Endothelial cell of umbilical vein (primary cell): ENCODE measurements around the gene AMBP.

ENCODE experiments used
- EZH2 ChIP-seq: IDR thresholded peaks from 2 replicates; pipeline ENCODE4 v1.6.1; 2012; ENCODE audit warnings: borderline replicate concordance, low read depth, mild to moderate bottlenecking, moderate library complexity, low read length, inconsistent platforms; ENCODE audit not compliant: severe bottlenecking
- FOS ChIP-seq: IDR thresholded peaks from 2 replicates; pipeline ENCODE4 v1.6.1; 2011; ENCODE audit warnings: mild to moderate bottlenecking, low read length, moderate library complexity, borderline replicate concordance; ENCODE audit not compliant: insufficient read depth
- GATA2 ChIP-seq: IDR thresholded peaks from 2 replicates; pipeline ENCODE4 v1.7.0; 2011; ENCODE audit warnings: low read depth, mild to moderate bottlenecking, moderate library complexity, mixed read lengths, low read length; ENCODE audit not compliant: insufficient read length, insufficient read depth
- MYC ChIP-seq: IDR thresholded peaks from one replicate; pipeline ENCODE4 v1.6.1; 2011; ENCODE audit warnings: mild to moderate bottlenecking, low read depth, low read length
- POLR2A ChIP-seq: IDR thresholded peaks from 2 replicates; pipeline ENCODE4 v1.6.1; 2012; ENCODE audit warnings: low read depth, mild to moderate bottlenecking, control low read depth, low read length
- POLR2AphosphoS5 ChIP-seq: IDR thresholded peaks from 2 replicates; pipeline ENCODE4 v1.6.1; 2012; ENCODE audit warnings: low read depth, mild to moderate bottlenecking, control low read depth, low read length, moderate library complexity; ENCODE audit not compliant: insufficient read depth
- TF ChIP-seq, protein P1 (sequence below), 2 donors: IDR thresholded peaks; 1 replicate in 1 of 2; 2 replicates in 1 of 2; pipeline ENCODE4 v1.5.1; 2011; ENCODE audit warnings: low read length in 2 of 2, mild to moderate bottlenecking in 2 of 2, moderate library complexity in 2 of 2, control low read depth in 1 of 2, inconsistent platforms in 1 of 2, low read depth in 1 of 2; ENCODE audit not compliant: insufficient read depth in 1 of 2; ENCODE audit errors: extremely low read depth in 1 of 2
- TF ChIP-seq, protein P2 (sequence below): IDR thresholded peaks from 2 replicates; pipeline ENCODE4 v1.6.1; 2011; ENCODE audit not compliant: insufficient read depth, insufficient read length

DNA sequence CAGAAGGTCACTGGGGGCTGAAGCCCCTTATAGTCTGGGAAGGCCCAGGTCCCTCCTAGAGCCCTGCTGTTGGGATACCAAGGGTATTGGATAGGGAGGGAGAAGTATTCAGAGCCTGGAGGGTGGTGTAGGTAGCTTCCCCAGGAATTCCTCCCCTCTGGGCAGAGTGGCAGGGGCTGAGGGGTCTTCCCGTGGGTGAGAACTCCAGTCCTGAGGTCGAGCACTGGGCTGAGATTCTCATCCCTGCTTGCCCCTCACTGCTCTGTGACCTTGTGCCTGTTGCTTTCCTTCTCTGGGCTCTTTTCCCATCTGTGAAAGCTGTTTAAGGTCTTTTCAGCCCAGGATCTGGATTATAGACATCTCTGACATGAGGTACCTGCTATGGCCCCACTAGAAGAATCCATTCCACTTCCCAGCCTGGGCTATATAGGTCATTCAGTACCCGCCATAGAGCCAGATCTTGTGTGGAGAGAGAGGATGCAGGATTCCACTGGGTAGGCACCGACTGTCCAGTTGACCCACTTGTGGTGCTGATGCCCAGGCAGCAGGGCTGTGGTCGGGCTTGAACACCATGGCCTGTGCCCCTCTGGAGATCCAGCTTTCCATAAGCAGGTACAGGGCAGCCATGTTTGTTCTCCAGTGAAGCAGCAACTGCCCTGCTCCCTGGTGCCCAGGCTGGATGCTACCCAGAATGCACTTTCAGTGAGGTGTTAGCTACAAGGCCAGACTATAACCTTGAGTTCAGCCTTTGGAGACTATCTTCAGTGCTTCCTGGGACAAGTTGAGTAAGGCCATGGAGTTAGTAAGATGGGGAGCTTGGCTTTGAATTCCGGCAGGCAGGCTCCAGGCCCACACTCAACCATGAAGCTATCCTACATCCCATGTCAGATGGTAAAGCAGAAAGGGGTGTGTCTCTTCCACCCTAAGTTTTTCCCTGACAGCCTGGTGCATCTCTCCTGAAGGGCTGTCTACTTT, 60.1 kb downstream of the AMBP start:
- TF ChIP-seq, protein P1, sequence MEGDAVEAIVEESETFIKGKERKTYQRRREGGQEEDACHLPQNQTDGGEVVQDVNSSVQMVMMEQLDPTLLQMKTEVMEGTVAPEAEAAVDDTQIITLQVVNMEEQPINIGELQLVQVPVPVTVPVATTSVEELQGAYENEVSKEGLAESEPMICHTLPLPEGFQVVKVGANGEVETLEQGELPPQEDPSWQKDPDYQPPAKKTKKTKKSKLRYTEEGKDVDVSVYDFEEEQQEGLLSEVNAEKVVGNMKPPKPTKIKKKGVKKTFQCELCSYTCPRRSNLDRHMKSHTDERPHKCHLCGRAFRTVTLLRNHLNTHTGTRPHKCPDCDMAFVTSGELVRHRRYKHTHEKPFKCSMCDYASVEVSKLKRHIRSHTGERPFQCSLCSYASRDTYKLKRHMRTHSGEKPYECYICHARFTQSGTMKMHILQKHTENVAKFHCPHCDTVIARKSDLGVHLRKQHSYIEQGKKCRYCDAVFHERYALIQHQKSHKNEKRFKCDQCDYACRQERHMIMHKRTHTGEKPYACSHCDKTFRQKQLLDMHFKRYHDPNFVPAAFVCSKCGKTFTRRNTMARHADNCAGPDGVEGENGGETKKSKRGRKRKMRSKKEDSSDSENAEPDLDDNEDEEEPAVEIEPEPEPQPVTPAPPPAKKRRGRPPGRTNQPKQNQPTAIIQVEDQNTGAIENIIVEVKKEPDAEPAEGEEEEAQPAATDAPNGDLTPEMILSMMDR (IDR thresholded peaks at IDR 0.05; ENCODE audit: extremely low read depth in 1 of 2, insufficient read depth in 1 of 2, low read depth in 1 of 2, low read length in 2 of 2), result no peak
- TF ChIP-seq POLR2A, result no peak
- TF ChIP-seq, protein P2, sequence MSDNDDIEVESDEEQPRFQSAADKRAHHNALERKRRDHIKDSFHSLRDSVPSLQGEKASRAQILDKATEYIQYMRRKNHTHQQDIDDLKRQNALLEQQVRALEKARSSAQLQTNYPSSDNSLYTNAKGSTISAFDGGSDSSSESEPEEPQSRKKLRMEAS, result no peak
- TF ChIP-seq EZH2, result no peak
- TF ChIP-seq GATA2, result no peak
- TF ChIP-seq FOS, result no peak
- TF ChIP-seq POLR2AphosphoS5, result no peak
- no peak for TF ChIP-seq MYC
